OCI-LY1 (cell line): ENCODE data around the gene GPR37L1.

Experiments
- H2AFZ ChIP-seq: fragments of 200-600 bp; sonication (generic), shearing (Covaris generic); 2 replicates; pipeline ENCODE4 v1.6.0; 2014; ENCODE audit warnings: antibody characterized with exemption, mild to moderate bottlenecking, low read length
- H3F3A ChIP-seq: fragments of 200-600 bp; sonication (generic), shearing (Covaris generic); 2 replicates; pipeline ENCODE4 v1.6.0; 2014; ENCODE audit warnings: mild to moderate bottlenecking, antibody characterized with exemption, low read length, moderate library complexity; ENCODE audit not compliant: insufficient read depth
- H3K27ac ChIP-seq: fragments of 200-600 bp; sonication (generic); 2 replicates; pipeline ENCODE4 v1.5.1; 2014; ENCODE audit warnings: low read length, mixed run types, mild to moderate bottlenecking, low read depth; ENCODE audit not compliant: poor library complexity, severe bottlenecking
- H3K27me3 ChIP-seq: fragments of 200-600 bp; sonication (generic); 2 replicates; pipeline ENCODE4 v1.6.0; 2014; ENCODE audit warnings: antibody characterized with exemption, mild to moderate bottlenecking, low read length, moderate library complexity; ENCODE audit not compliant: insufficient read depth
- H3K36me3 ChIP-seq: fragments of 200-600 bp; sonication (generic); 2 replicates; pipeline ENCODE4 v1.6.1; 2014; ENCODE audit warnings: mild to moderate bottlenecking, antibody characterized with exemption, low read length, moderate library complexity, mixed read lengths; ENCODE audit not compliant: insufficient read depth
- H3K4me1 ChIP-seq: fragments of 200-600 bp; sonication (generic); 2 replicates; pipeline ENCODE4 v1.5.1; 2014; ENCODE audit warnings: mild to moderate bottlenecking, low read length, moderate library complexity; ENCODE audit not compliant: insufficient read depth, severe bottlenecking
- H3K4me2 ChIP-seq: fragments of 200-600 bp; sonication (generic), shearing (Covaris generic); 2 replicates; pipeline ENCODE4 v1.6.1; 2014; ENCODE audit warnings: low read length
- H3K4me3 ChIP-seq: fragments of 200-600 bp; sonication (generic); 2 replicates; pipeline ENCODE4 v1.5.1; 2014; ENCODE audit warnings: low read length, low read depth, mild to moderate bottlenecking, mixed read lengths; ENCODE audit not compliant: poor library complexity, severe bottlenecking
- H3K79me2 ChIP-seq: fragments of 200-600 bp; shearing (Covaris generic); 2 replicates; pipeline ENCODE4 v1.6.1; 2016; ENCODE audit warnings: mixed run types, low read length, mixed read lengths; ENCODE audit not compliant: insufficient read depth
- H3K9ac ChIP-seq: fragments of 200-600 bp; sonication (generic), shearing (Covaris generic); 2 replicates; pipeline ENCODE4 v1.6.1; 2014; ENCODE audit warnings: mild to moderate bottlenecking, low read length, mixed read lengths
- H3K9me2 ChIP-seq: fragments of 200-600 bp; sonication (generic), shearing (Covaris generic); 2 replicates; pipeline ENCODE4 v1.6.1; 2014; ENCODE audit warnings: low read depth, mild to moderate bottlenecking, low read length, mixed read lengths
- H3K9me3 ChIP-seq: fragments of 200-600 bp; shearing (Covaris generic); 2 replicates; pipeline ENCODE4 v1.6.1; 2014; ENCODE audit warnings: low read length, mixed read lengths
- H4K20me1 ChIP-seq: fragments of 200-600 bp; sonication (generic), shearing (Covaris generic); 2 replicates; pipeline ENCODE4 v1.6.0; 2016; ENCODE audit warnings: mild to moderate bottlenecking, low read length; ENCODE audit not compliant: insufficient read depth
- EZH2 ChIP-seq: fragments of 200-600 bp; sonication (generic), shearing (Covaris generic); IDR thresholded peaks from 2 replicates; pipeline ENCODE4 v1.8.0; 2017; ENCODE audit warnings: borderline replicate concordance, mixed run types, mild to moderate bottlenecking, antibody characterized with exemption, low read length, moderate library complexity, mixed read lengths
- TF ChIP-seq, protein P1 (sequence below): fragments of 200-600 bp; sonication (generic), shearing (Covaris generic); IDR thresholded peaks from 2 replicates; pipeline ENCODE4 v1.5.1; 2017; ENCODE audit warnings: mild to moderate bottlenecking, antibody characterized with exemption, low read length, moderate library complexity, mixed read lengths

Gene GPR37L1

DNA sequence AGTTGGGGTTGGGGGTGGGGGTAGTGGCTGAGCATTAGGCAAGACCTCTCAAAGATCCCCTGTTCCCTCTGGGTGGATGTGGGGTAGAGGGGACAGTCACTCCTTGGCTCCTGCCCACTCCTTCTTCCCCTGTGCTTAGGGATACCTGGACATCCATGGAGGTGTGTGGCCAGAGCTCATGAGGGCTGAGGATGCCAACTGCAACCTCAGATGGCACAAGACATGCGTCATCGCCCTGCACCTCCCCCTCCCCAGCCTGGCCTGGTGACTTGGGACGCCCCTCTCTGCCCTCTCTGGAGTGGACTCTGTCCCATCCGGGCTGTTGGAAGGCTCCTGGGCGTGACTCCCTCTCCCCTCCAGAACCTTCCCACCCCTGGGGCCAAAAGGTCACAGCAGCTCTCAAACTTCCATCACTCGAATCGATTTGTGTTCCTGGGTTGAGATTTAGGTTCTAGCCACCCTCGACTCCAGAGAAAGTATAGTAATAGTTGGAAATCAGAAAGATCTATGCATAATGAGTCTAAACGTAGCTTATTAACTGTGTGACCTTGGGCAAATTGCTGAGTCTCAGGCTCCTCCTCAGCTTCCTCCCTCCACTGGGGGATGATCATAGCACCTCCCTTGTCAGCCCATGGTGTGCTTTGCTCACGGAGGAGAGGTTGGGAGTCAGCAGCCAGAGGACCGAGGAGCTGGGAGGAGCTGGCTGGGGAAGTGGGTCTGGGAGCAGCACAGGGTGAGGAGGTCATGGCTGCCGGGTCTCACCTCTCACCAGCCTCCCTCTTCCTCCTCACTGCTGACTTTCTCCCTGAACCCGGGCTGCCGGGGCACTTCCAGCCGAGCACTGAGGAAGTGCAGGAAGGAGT, 39.9 kb downstream of the GPR37L1 start:
- TF ChIP-seq, protein P1, sequence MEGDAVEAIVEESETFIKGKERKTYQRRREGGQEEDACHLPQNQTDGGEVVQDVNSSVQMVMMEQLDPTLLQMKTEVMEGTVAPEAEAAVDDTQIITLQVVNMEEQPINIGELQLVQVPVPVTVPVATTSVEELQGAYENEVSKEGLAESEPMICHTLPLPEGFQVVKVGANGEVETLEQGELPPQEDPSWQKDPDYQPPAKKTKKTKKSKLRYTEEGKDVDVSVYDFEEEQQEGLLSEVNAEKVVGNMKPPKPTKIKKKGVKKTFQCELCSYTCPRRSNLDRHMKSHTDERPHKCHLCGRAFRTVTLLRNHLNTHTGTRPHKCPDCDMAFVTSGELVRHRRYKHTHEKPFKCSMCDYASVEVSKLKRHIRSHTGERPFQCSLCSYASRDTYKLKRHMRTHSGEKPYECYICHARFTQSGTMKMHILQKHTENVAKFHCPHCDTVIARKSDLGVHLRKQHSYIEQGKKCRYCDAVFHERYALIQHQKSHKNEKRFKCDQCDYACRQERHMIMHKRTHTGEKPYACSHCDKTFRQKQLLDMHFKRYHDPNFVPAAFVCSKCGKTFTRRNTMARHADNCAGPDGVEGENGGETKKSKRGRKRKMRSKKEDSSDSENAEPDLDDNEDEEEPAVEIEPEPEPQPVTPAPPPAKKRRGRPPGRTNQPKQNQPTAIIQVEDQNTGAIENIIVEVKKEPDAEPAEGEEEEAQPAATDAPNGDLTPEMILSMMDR, result no peak
- TF ChIP-seq EZH2, result no peak
- Histone ChIP-seq H3K9ac (no peak overlapping the region; the same call in 1 of the 2 replicates), H3K27ac (no peak overlapping the region), H4K20me1 (no peaks in the 10 kb centered on the region), H3K4me2 (peak overlapping the region; percentile 93), H3F3A (no peaks in the 10 kb centered on the region), H3K79me2 (no peaks in the 10 kb centered on the region), H3K9me2 (no peaks in the 10 kb centered on the region), H3K27me3 (no peaks in the 10 kb centered on the region), H3K4me1 (peaks cover 63% of the 10 kb centered on the region), H3K4me3 (no peak overlapping the region), H2AFZ (no peak overlapping the region), H3K9me3 (no peaks in the 10 kb centered on the region), H3K36me3 (peaks cover 10% of the 10 kb centered on the region; the same call in 1 of the 2 replicates)

- Histone ChIP-seq H3K27ac (no peak overlapping the region), H3K4me1 (peaks cover 54% of the 10 kb centered on the region), H3K9me2 (no peaks in the 10 kb centered on the region), H3K36me3 (0 out of 2 replicates have a peak, but pooled peaks cover 4% of the 10 kb centered on the region), H3K79me2 (no peaks in the 10 kb centered on the region), H3F3A (no peaks in the 10 kb centered on the region), H3K4me3 (no peak overlapping the region), H3K4me2 (no peak overlapping the region), H3K9ac (no peak overlapping the region), H2AFZ (no peak overlapping the region), H3K9me3 (no peaks in the 10 kb centered on the region), H4K20me1 (no peaks in the 10 kb centered on the region), H3K27me3 (no peaks in the 10 kb centered on the region)
- no peak for TF ChIP-seq EZH2
- TF ChIP-seq, protein P1, result no peak
Observed at GRCh38 chr1:202163281-202164270, 40.9 kb downstream of the GPR37L1 start.

DNA sequence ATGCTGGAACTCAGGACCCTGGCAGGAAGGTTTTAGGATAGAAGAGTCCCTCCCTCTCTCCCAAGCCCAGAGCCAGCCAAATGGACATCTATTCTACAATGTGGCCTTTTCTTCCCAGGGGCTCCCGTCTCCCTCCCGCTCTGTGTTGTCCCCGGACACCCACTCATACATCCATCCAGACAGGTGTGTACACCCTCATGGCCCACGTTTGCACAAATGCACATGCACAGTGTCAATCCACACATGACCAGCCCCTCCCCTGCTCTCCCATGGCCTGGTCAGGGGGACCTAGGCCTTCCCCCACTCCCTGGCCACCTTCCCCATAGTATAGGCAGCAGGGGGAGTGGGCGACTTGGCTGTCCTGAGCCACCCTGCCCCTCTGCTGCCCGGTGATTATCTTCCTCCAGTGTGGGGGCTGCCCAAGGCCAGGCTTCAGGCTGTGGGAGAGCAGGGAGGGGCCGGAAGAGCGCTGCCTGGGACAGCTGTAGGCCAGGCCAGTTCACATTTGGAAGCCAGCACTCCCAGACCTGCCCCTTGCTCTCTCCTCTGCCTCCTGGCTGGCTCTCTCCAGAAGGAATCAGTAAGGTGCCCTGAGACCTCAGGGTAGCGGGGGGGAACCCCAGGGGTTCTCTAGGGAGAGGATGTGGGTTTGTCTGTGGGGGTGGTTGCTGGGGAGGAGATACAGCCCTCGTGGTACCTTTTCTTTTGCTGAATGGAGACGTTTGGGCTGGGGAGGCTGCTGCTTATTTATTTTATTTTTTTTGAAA, 41.7 kb downstream of the GPR37L1 start:
- Histone ChIP-seq H4K20me1 (no peaks in the 10 kb centered on the region), H3K4me1 (peaks cover 45% of the 10 kb centered on the region), H3K9ac (no peak overlapping the region), H3K4me2 (no peak overlapping the region), H3K27me3 (no peaks in the 10 kb centered on the region), H3K4me3 (no peak overlapping the region), H3K27ac (no peak overlapping the region), H3K9me3 (no peaks in the 10 kb centered on the region), H3K36me3 (0 out of 2 replicates have a peak, but pooled peaks cover 4% of the 10 kb centered on the region), H3F3A (no peaks in the 10 kb centered on the region), H3K9me2 (no peaks in the 10 kb centered on the region), H3K79me2 (no peaks in the 10 kb centered on the region), H2AFZ (no peak overlapping the region)
- no peak for TF ChIP-seq EZH2
- TF ChIP-seq, protein P1, result no peak
